OCI-LY7 (cell line): Measurements from ENCODE around the gene GLI3. TPM values are rescaled to one million over a fixed set of nuclear protein-coding genes. Genes with fewer than 3 reads are reported as not detected.

Source experiments
- BruUV-seq: library from RNA; stranded (reverse); fragments of 400-500 nt; replicated peaks from 2 replicates; lab custom pipeline; 2021; lab: Mats Ljungman, UMichigan
- CTCF ChIA-PET: fragments of 300-600 bp; sonication (Branson Sonifier 250); formaldehyde crosslinking; loops from one replicate; lab custom pipeline; 2022; ENCODE audit warnings: antibody characterized with exemption; ENCODE audit not compliant: unreplicated experiment; lab: Charles Lee
- POLR2A ChIA-PET: fragments of 300-600 bp; sonication (Branson Sonifier 250); formaldehyde crosslinking; loops from one replicate; lab custom pipeline; 2022; ENCODE audit warnings: antibody characterized with exemption; lab: Charles Lee
- DNase-seq: peaks from one replicate; pipeline ENCODE4 v3.0.0-alpha.2; 2015; ENCODE audit warnings: low spot score
- H2AFZ ChIP-seq: fragments of 200-600 bp; sonication (generic), shearing (Covaris generic); 2 replicates; pipeline ENCODE4 v1.6.1; 2014; ENCODE audit warnings: mild to moderate bottlenecking, antibody characterized with exemption, low read length, moderate library complexity
- H3K27ac ChIP-seq: fragments of 200-600 bp; sonication (generic); 2 replicates; pipeline ENCODE4 v1.5.1; 2014; ENCODE audit warnings: mixed run types, low read depth, mild to moderate bottlenecking, moderate library complexity, low read length, inconsistent platforms; ENCODE audit not compliant: poor library complexity, severe bottlenecking
- H3K36me3 ChIP-seq: fragments of 200-600 bp; sonication (generic); 2 replicates; pipeline ENCODE4 v1.6.1; 2014; ENCODE audit warnings: mild to moderate bottlenecking, antibody characterized with exemption, low read length, moderate library complexity, mixed read lengths; ENCODE audit not compliant: insufficient read depth
- H3K4me1 ChIP-seq: fragments of 200-600 bp; sonication (generic); 2 replicates; pipeline ENCODE4 v1.5.1; 2014; ENCODE audit warnings: mild to moderate bottlenecking, low read length; ENCODE audit not compliant: insufficient read depth, poor library complexity, severe bottlenecking
- H3K4me2 ChIP-seq: fragments of 200-600 bp; sonication (generic); 2 replicates; pipeline ENCODE4 v1.6.1; 2014; ENCODE audit warnings: mild to moderate bottlenecking, low read length
- H3K4me3 ChIP-seq: fragments of 200-600 bp; sonication (generic); 2 replicates; pipeline ENCODE4 v1.5.1; 2014; ENCODE audit warnings: mild to moderate bottlenecking, low read depth, low read length; ENCODE audit not compliant: poor library complexity, severe bottlenecking
- H3K79me2 ChIP-seq: fragments of 200-600 bp; sonication (generic); 2 replicates; pipeline ENCODE4 v1.6.1; 2016; ENCODE audit warnings: low read depth, mild to moderate bottlenecking, low read length, moderate library complexity, mixed read lengths; ENCODE audit not compliant: insufficient read depth
- H3K9me2 ChIP-seq: fragments of 200-600 bp; sonication (generic); 2 replicates; pipeline ENCODE4 v1.6.1; 2016; ENCODE audit warnings: mild to moderate bottlenecking, low read length, mixed read lengths; ENCODE audit not compliant: insufficient read depth
- H3K9me3 ChIP-seq: fragments of 200-600 bp; sonication (generic); 2 replicates; pipeline ENCODE4 v1.6.1; 2014; ENCODE audit warnings: mild to moderate bottlenecking, mixed run types, low read length, mixed read lengths
- H4K20me1 ChIP-seq: fragments of 200-600 bp; sonication (generic); 2 replicates; pipeline ENCODE4 v1.6.1; 2014; ENCODE audit warnings: mild to moderate bottlenecking, antibody characterized with exemption, low read length, moderate library complexity, mixed read lengths; ENCODE audit not compliant: insufficient read depth
- EZH2phosphoT487 ChIP-seq: fragments of 200-600 bp; sonication (generic); IDR thresholded peaks from 2 replicates; pipeline ENCODE4 v1.6.1; 2018; ENCODE audit warnings: low read depth, borderline replicate concordance, mild to moderate bottlenecking, mixed run types, antibody characterized with exemption, low read length, moderate library complexity, mixed read lengths
- intact Hi-C: fragments of 100-400 bp; cut with micrococcal nuclease; formaldehyde crosslinking; loops from one replicate; pipeline ENCODE4 v1.10.0; 2022; ENCODE audit not compliant: unreplicated experiment
- total RNA-seq, 2 experiments: library from RNA; depleted of rRNA in 1 of 2; stranded (reverse); fragments of >200 nt in 1 of 2; shearing (Covaris generic) in 1 of 2; gene quantifications; 2 replicates each; pipeline ENCODE4 v1.2.3, GENCODE V29; 2014 to 2022
- TF ChIP-seq, protein P1 (sequence below): fragments of 200-600 bp; sonication (generic); conservative IDR thresholded peaks from 2 replicates; pipeline ENCODE4 v1.5.1; 2014; ENCODE audit warnings: mild to moderate bottlenecking, antibody characterized with exemption, low read length, moderate library complexity, mixed read lengths

GLI3 gene
- total RNA-seq, 2 experiments from 2014 or later, result not detected

DNA sequence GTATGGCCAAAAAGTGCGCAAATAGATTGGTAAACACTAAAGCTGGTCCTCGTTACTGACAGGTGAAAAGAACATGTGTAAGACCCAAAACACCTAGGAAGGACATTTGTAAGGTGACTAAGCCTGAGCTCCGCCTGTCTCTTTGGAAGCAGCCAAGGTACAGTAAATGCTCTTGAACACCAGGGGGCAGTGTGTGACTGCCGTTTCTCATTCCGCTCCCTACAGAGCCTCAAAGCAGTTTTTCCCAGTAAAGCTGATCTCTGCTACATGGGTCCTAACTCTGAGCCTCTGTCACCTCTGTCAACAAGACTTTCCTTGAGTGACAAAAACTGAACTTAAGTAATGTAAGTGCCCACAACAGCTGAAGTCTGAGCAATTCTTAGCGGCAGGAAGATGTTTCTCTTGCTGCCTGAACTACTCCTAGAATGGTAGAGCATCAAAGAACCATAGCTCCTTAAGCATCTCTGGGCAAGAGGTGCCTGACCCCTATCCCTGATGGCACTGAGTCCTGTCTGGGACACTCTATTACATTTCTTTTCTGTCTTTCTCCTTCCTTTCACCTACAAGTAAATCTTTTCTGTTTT lies 296.2 kb downstream of the GLI3 start:
- Histone ChIP-seq H3K4me2 (no peak overlapping the region), H3K4me3 (no peak overlapping the region), H3K4me1 (no peaks in the 10 kb centered on the region), H3K27ac (no peak overlapping the region), H4K20me1 (no peaks in the 10 kb centered on the region), H3K9me2 (no peaks in the 10 kb centered on the region), H3K36me3 (no peaks in the 10 kb centered on the region), H2AFZ (no peak overlapping the region), H3K79me2 (no peaks in the 10 kb centered on the region), H3K9me3 (no peaks in the 10 kb centered on the region)
- intact Hi-C loops, result loop anchor here (10.0 kb wide), 2 partner anchors 904 to 1514 kb away; no protein-coding TSS in a partner anchor
- POLR2A ChIA-PET, result interaction anchor here (0.7 kb wide), 1 partner anchor 1222 kb away, joined by 3 read pairs; no protein-coding TSS in a partner anchor
- CTCF ChIA-PET, result interaction anchor here (0.5 to 1.0 kb wide), 4 partner anchors 15 to 1322 kb away, joined by 3 to 4 read pairs (median 3); no protein-coding TSS in a partner anchor
- TF ChIP-seq, protein P1, sequence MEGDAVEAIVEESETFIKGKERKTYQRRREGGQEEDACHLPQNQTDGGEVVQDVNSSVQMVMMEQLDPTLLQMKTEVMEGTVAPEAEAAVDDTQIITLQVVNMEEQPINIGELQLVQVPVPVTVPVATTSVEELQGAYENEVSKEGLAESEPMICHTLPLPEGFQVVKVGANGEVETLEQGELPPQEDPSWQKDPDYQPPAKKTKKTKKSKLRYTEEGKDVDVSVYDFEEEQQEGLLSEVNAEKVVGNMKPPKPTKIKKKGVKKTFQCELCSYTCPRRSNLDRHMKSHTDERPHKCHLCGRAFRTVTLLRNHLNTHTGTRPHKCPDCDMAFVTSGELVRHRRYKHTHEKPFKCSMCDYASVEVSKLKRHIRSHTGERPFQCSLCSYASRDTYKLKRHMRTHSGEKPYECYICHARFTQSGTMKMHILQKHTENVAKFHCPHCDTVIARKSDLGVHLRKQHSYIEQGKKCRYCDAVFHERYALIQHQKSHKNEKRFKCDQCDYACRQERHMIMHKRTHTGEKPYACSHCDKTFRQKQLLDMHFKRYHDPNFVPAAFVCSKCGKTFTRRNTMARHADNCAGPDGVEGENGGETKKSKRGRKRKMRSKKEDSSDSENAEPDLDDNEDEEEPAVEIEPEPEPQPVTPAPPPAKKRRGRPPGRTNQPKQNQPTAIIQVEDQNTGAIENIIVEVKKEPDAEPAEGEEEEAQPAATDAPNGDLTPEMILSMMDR, result peak; percentile 91
- TF ChIP-seq EZH2phosphoT487, result no peak
- no TSS peak for BruUV-seq
- DNase-seq, result peak; percentile 62

DNA sequence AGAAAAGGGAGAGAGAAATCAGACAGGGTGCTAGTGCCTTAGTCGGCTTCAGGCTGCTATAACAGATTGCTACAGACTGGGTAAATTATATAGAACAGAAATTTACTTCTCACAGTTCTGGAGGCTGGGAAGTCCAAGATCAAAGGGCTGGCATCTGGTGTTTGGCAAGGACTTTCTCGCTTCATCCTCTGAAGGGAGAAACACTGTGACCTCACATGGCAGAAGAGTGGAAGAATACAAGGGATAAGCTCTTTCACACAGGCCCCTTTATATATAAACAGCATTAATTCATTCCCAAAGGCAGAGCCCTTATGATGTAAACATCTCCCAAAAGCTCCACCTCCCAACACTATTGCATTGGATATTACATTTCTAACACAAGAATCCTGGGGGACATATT lies 298.6 kb downstream of the GLI3 start:
- no peaks in the 10 kb centered on the region for H3K9me2 ChIP-seq
- no peaks in the 10 kb centered on the region for H3K9me3 ChIP-seq
- H2AFZ ChIP-seq, result no peak overlapping the region
- H3K4me3 ChIP-seq, result no peak overlapping the region
- H4K20me1 ChIP-seq, result no peaks in the 10 kb centered on the region
- ChIA-PET CTCF (no interaction called here), POLR2A (no interaction called here)
- BruUV-seq, result no TSS peak
- no peaks in the 10 kb centered on the region for H3K4me1 ChIP-seq
- H3K4me2 ChIP-seq, result no peak overlapping the region
- H3K27ac ChIP-seq, result no peak overlapping the region
- no peaks in the 10 kb centered on the region for H3K79me2 ChIP-seq
- no peaks in the 10 kb centered on the region for H3K36me3 ChIP-seq
- intact Hi-C loops, result no loop called here
- no peak for DNase-seq
- no peak for TF ChIP-seq EZH2phosphoT487
- TF ChIP-seq, protein P1, result no peak

DNA sequence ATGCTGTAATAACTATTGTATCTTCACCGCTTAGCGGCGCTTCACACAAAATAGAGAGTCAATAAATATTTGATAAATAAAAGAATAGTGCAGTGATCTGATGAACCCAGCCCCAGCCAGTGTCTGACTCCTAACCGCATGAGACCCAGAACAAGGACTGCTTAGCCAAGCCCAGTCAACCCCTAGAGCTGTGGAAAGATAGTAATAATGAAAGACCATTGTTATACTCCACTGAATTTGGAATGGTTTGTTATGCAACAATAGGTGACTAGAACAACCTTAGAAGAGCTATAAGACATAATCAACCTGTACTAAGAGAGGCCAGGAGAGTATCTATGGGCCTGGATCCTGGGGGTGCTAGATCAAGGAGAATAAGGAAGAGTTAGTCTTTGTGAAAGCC lies 303.6 kb downstream of the GLI3 start:
- no TSS peak for BruUV-seq
- H3K9me2 ChIP-seq, result no peaks in the 10 kb centered on the region
- no peaks in the 10 kb centered on the region for H4K20me1 ChIP-seq
- intact Hi-C loops, result no loop called here
- H3K36me3 ChIP-seq, result no peaks in the 10 kb centered on the region
- H3K27ac ChIP-seq, result no peak overlapping the region
- no peak overlapping the region for H3K4me3 ChIP-seq
- no peak for DNase-seq
- ChIA-PET POLR2A (no interaction called here), CTCF (no interaction called here)
- H3K9me3 ChIP-seq, result no peaks in the 10 kb centered on the region
- no peaks in the 10 kb centered on the region for H3K79me2 ChIP-seq
- H3K4me2 ChIP-seq, result no peak overlapping the region
- H2AFZ ChIP-seq, result no peak overlapping the region
- H3K4me1 ChIP-seq, result no peaks in the 10 kb centered on the region
- no peak for TF ChIP-seq EZH2phosphoT487
- TF ChIP-seq, protein P1, result no peak
